K562 (cell line): Measurements from ENCODE around the gene PLXNA3. TPM values are rescaled to one million over a fixed set of nuclear protein-coding genes. Genes with fewer than 3 reads are reported as not detected.

ENCODE experiments used
- BHLHE40 ChIP-seq: IDR thresholded peaks from 2 replicates; pipeline ENCODE4 v1.6.1; 2011; ENCODE audit warnings: low read length, improper control_type of control experiment
- CHD2 ChIP-seq: IDR thresholded peaks from 2 replicates; pipeline ENCODE4 v1.6.1; 2011; ENCODE audit warnings: low read depth, low read length
- ETV6 ChIP-seq, 3 experiments: fragments of 150-350 bp in 1 of 3; sonication (generic) in 1 of 3; formaldehyde crosslinking in 1 of 3; IDR thresholded peaks; 2 replicates each; pipeline versions ENCODE4 v1.6.1 to v1.8.0; 2014 to 2022; ENCODE audit warnings: borderline replicate concordance in 2 of 3, low read depth in 2 of 3, antibody characterized with exemption in 1 of 3, low read length in 1 of 3, mild to moderate bottlenecking in 1 of 3, missing genetic modification reagents in 1 of 3
- GABPB1 ChIP-seq: sonication (generic); formaldehyde crosslinking; IDR thresholded peaks from 2 replicates; pipeline ENCODE4 v1.8.0; 2022; ENCODE audit warnings: mild to moderate bottlenecking, missing genetic modification reagents
- HEY1 ChIP-seq: fragments of 250-450 bp; sonication (Bioruptor Pico); IDR thresholded peaks from 2 replicates; pipeline ENCODE4 v1.5.0; 2020; ENCODE audit warnings: mild to moderate bottlenecking, moderate library complexity, borderline replicate concordance
- RBM39 ChIP-seq: fragments of 200-400 bp; formaldehyde crosslinking; optimal IDR thresholded peaks from 2 replicates; pipeline ENCODE3; 2018; ENCODE audit warnings: low read depth, low read length
- SMAD2 ChIP-seq: fragments of 150-350 bp; IDR thresholded peaks from 2 replicates; pipeline ENCODE4 v1.6.1; 2014; ENCODE audit warnings: low read depth, mild to moderate bottlenecking, low read length
- U2AF1 ChIP-seq: fragments of 200-400 bp; formaldehyde crosslinking; optimal IDR thresholded peaks from 2 replicates; pipeline ENCODE3; 2017; ENCODE audit warnings: mild to moderate bottlenecking, low read depth, low read length, moderate library complexity
- polyA plus RNA-seq, 8 experiments: library from polyadenylated mRNA; depleted of rRNA in 4 of 8; stranded (reverse) in 5 of 8; unstranded in 3 of 8; fragments of >200 nt; fragmentation: Nextera tagmentation in 2 of 8; fragmentation: Illumina TruSeq in 1 of 8; extraction: Ambion mirVana in 2 of 8; extraction: Trizol in 1 of 8; gene quantifications; 2 replicates each; pipeline versions ENCODE4 v1.2.1 to v1.2.3, GENCODE V29; 2011 to 2014; ENCODE audit warnings: inconsistent platforms in 1 of 8, missing spikeins in 1 of 8
- total RNA-seq, 7 experiments: library from RNA; depleted of rRNA in 6 of 7; stranded (reverse); fragments of >200 nt in 6 of 7; fragmentation: Illumina TruSeq in 2 of 7; extraction: Trizol in 2 of 7; gene quantifications; 2 replicates each; pipeline versions ENCODE4 v1.2.1 to v1.2.3, GENCODE V29; 2011 to 2021; ENCODE audit warnings: low replicate concordance in 1 of 7
- TF ChIP-seq, protein P1 (sequence below): fragments of 450-650 bp; formaldehyde crosslinking; conservative IDR thresholded peaks from 2 replicates; pipeline ENCODE4 v1.4.0; 2022; ENCODE audit warnings: mild to moderate bottlenecking, missing genetic modification characterization
- TF ChIP-seq, protein P2 (sequence below), 2 experiments: IDR thresholded peaks; 2 replicates each; pipeline ENCODE4 v1.6.1; 2011; ENCODE audit warnings: borderline replicate concordance in 1 of 2, control low read depth in 1 of 2, low read depth in 1 of 2, low read length in 1 of 2, mild to moderate bottlenecking in 1 of 2, mixed read lengths in 1 of 2, moderate library complexity in 1 of 2; ENCODE audit not compliant: insufficient read depth in 1 of 2, insufficient read length in 1 of 2, poor library complexity in 1 of 2, severe bottlenecking in 1 of 2; ENCODE audit errors: extremely low read depth in 1 of 2
- TF ChIP-seq, protein P3 (sequence below): fragments of 450-650 bp; IDR thresholded peaks from 2 replicates; pipeline ENCODE4 v1.6.1; 2016

Gene PLXNA3
- total and polyA plus RNA-seq, 9 of the 15 experiments (the other 6 are each of a cell fraction or from before 2014, with no cell fraction given): 0.32 to 47.8 (median 7.5) TPM

GRCh38 chrX:154408659-154409221 lies 49.3 kb upstream of the PLXNA3 start (continued):
- TF ChIP-seq RBM39 (no peak), CHD2 (no peak), SMAD2 (no peak), GABPB1 (CRISPR knock-in tag) (peak; percentile 42; the same call in 1 of the 2 replicates), BHLHE40 (no peak), HEY1 (no peak), U2AF1 (no peak), ETV6 (IDR thresholded peaks at IDR 0.05; ENCODE audit: borderline replicate concordance in 1 of 2, low read depth in 2 of 2, low read length in 1 of 2) (0 out of 4 replicates have a peak, but pooled peaks of 1 of the 2 experiments have one; percentile 24), ETV6 (CRISPR knock-in tag; IDR thresholded peaks at IDR 0.05; ENCODE audit: borderline replicate concordance) (no peak)
- TF ChIP-seq, protein P1, sequence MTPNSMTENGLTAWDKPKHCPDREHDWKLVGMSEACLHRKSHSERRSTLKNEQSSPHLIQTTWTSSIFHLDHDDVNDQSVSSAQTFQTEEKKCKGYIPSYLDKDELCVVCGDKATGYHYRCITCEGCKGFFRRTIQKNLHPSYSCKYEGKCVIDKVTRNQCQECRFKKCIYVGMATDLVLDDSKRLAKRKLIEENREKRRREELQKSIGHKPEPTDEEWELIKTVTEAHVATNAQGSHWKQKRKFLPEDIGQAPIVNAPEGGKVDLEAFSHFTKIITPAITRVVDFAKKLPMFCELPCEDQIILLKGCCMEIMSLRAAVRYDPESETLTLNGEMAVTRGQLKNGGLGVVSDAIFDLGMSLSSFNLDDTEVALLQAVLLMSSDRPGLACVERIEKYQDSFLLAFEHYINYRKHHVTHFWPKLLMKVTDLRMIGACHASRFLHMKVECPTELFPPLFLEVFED: no peak
- TF ChIP-seq, protein P2, sequence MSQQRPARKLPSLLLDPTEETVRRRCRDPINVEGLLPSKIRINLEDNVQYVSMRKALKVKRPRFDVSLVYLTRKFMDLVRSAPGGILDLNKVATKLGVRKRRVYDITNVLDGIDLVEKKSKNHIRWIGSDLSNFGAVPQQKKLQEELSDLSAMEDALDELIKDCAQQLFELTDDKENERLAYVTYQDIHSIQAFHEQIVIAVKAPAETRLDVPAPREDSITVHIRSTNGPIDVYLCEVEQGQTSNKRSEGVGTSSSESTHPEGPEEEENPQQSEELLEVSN (IDR thresholded peaks at IDR 0.05; ENCODE audit: borderline replicate concordance in 1 of 2, extremely low read depth in 1 of 2, insufficient read depth in 1 of 2, insufficient read length in 1 of 2, low read depth in 1 of 2, low read length in 1 of 2, poor library complexity in 1 of 2, severe bottlenecking in 1 of 2): peak in 1 of 2 experiments; percentile 1
- TF ChIP-seq, protein P3, sequence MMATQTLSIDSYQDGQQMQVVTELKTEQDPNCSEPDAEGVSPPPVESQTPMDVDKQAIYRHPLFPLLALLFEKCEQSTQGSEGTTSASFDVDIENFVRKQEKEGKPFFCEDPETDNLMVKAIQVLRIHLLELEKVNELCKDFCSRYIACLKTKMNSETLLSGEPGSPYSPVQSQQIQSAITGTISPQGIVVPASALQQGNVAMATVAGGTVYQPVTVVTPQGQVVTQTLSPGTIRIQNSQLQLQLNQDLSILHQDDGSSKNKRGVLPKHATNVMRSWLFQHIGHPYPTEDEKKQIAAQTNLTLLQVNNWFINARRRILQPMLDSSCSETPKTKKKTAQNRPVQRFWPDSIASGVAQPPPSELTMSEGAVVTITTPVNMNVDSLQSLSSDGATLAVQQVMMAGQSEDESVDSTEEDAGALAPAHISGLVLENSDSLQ: peak; percentile 32; the same call in 1 of the 2 replicates
